Measurements from ENCODE around the gene SF3B5.
"Not testable (repeated sequence)": the region's sequence is repeated elsewhere in the genome, so short reads cannot be mapped to it uniquely, and the experiment has no call there.

The SF3B5 gene

DNA sequence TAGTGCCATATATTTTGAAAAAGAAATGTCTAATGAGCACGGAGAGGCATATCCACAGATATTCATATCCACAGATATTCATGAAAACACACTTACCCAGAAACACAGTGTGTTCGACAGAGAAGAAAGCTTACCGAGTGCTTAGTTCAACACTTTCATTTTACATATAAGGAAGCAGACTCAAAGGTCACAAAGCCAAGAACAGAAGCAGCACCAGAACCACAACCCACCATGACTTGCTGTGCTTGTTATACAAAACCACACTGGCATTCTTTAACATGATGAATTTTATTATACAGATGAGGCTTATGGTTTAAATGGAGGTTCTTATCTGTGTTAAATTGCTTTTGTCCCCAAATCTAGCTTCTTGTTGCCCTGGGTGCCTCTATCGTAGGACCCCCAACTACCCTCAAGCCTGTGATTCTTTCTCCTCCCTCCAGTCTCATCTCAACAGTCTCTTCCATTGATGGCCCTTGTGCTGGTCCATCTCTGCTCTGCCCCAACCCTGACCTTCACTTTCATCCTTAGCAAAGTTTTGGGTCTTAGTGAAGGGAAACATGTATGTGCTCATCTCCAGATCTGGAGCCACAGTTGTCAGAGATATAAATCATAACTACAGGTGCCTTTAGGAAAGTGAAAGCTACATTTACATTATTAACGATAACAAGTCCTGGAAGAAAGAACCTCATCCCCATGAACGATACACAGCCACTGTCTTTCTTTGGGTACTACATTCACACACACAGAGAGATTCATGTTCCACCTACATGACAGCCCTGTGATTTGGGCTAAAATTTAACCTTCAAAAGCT is 40.0 kb downstream of the SF3B5 start:
- H3K4me3 ChIP-seq (ENCODE audit: low read depth in 1 of 5, low read length in 5 of 5), result no peak overlapping the region

DNA sequence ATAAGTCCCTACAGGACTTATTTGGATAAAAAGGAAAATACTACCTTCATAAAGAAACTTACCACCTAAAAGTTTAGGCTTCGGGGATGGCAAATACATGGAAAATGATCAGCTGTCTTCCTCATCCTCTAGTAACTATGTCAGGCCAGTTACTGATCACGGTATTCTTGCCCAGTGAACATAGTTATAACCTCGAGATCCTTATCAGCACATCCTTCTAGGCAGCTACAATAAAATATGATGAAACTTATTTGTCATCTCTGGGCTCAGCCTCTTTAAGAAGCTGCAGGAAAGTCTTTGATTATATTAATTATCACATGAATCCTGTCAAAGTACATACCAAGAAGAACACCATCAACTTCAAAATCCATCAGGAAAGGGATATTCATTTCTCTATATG is 41.8 kb downstream of the SF3B5 start:
- Histone ChIP-seq H3K9ac (ENCODE audit: low read length in 5 of 5) (no peak overlapping the region), H3K36me3 (ENCODE audit: control insufficient read depth in 5 of 5, insufficient read depth in 5 of 5, low read length in 5 of 5) (no peaks in the 10 kb centered on the region), H3K27ac (ENCODE audit: low read depth, low read length) (no peak overlapping the region), H3K27me3 (ENCODE audit: control insufficient read depth in 5 of 5, insufficient read depth in 4 of 5, low read length in 5 of 5) (no peaks in the 10 kb centered on the region), H3K4me1 (ENCODE audit: control insufficient read depth in 5 of 5, insufficient read depth in 5 of 5, low read length in 5 of 5) (peaks cover 0 to 2% (median 0%) of the 10 kb centered on the region in 5 donors), H3K9me3 (ENCODE audit: control insufficient read depth in 5 of 5, low read length in 5 of 5) (no peaks in the 10 kb centered on the region), H3K4me3 (ENCODE audit: low read depth in 1 of 5, low read length in 5 of 5) (no peak overlapping the region)

More for the DNA sequence above, 40.0 kb downstream of the SF3B5 start:
- H3K36me3 ChIP-seq (ENCODE audit: control insufficient read depth in 5 of 5, insufficient read depth in 5 of 5, low read length in 5 of 5), result no peaks in the 10 kb centered on the region
- no peak overlapping the region for H3K27ac ChIP-seq (ENCODE audit: low read depth, low read length)
- no peaks in the 10 kb centered on the region for H3K9me3 ChIP-seq (ENCODE audit: control insufficient read depth in 5 of 5, low read length in 5 of 5)
- peaks cover 0 to 2% (median 0%) of the 10 kb centered on the region in 5 donors for H3K4me1 ChIP-seq (ENCODE audit: control insufficient read depth in 5 of 5, insufficient read depth in 5 of 5, low read length in 5 of 5)
- H3K9ac ChIP-seq (ENCODE audit: low read length in 5 of 5), result peak overlapping the region in 1 of 5 donors; percentile 35
- H3K27me3 ChIP-seq (ENCODE audit: control insufficient read depth in 5 of 5, insufficient read depth in 4 of 5, low read length in 5 of 5), result no peaks in the 10 kb centered on the region

DNA sequence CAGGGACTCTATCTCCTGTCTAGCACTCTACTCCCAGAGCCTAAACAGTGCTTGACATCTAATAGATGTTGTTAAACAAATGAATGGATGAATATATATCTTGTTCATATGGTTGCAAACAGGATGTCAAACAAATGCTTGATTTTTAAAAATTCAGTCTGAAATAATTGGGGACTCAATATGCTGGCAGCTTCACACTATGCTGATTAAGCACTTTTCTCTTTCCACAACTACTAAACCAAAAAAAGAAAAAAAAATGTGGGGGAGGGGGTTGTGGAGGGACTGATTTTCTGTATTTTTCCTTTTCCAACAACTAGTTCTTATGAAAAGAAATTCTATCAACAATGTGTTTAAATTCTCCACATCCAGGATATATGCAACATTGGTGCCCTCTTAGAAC is 42.9 kb downstream of the SF3B5 start:
- Histone ChIP-seq H3K9me3 (ENCODE audit: control insufficient read depth in 5 of 5, low read length in 5 of 5) (no peaks in the 10 kb centered on the region), H3K27ac (ENCODE audit: low read depth, low read length) (no peak overlapping the region), H3K4me1 (ENCODE audit: control insufficient read depth in 5 of 5, insufficient read depth in 5 of 5, low read length in 5 of 5) (peaks cover 0 to 2% (median 0%) of the 10 kb centered on the region in 5 donors), H3K9ac (ENCODE audit: low read length in 5 of 5) (no peak overlapping the region), H3K4me3 (ENCODE audit: low read depth in 1 of 5, low read length in 5 of 5) (no peak overlapping the region), H3K36me3 (ENCODE audit: control insufficient read depth in 5 of 5, insufficient read depth in 5 of 5, low read length in 5 of 5) (no peaks in the 10 kb centered on the region), H3K27me3 (ENCODE audit: control insufficient read depth in 5 of 5, insufficient read depth in 4 of 5, low read length in 5 of 5) (no peaks in the 10 kb centered on the region)

DNA sequence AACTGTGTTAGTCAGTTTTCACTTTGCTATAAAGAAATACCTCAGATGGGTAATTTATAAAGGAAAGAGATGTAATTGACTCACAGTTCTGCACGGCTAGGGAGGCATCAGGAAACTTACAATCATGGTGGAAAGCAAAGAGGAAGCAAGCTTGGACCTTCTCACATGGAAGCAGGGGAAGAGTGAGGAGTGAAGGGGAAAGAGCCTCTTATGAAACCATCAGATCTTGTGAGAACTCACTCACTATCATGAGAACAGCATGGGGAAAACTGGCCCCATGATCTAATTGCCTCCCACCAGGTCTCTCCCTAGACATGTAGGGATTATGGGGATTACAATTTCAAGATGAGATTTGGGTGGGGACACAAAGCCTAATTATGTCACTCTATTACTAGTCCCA is 46.0 kb downstream of the SF3B5 start:
- Histone ChIP-seq H3K27me3 (ENCODE audit: control insufficient read depth in 5 of 5, insufficient read depth in 4 of 5, low read length in 5 of 5) (no peaks in the 10 kb centered on the region), H3K36me3 (ENCODE audit: control insufficient read depth in 5 of 5, insufficient read depth in 5 of 5, low read length in 5 of 5) (no peaks in the 10 kb centered on the region), H3K9me3 (ENCODE audit: control insufficient read depth in 5 of 5, low read length in 5 of 5) (no peaks in the 10 kb centered on the region), H3K27ac (ENCODE audit: low read depth, low read length) (no peak overlapping the region), H3K4me1 (ENCODE audit: control insufficient read depth in 5 of 5, insufficient read depth in 5 of 5, low read length in 5 of 5) (no peaks in the 10 kb centered on the region), H3K4me3 (ENCODE audit: low read depth in 1 of 5, low read length in 5 of 5) (no peak overlapping the region), H3K9ac (ENCODE audit: low read length in 5 of 5) (no peak overlapping the region)

DNA sequence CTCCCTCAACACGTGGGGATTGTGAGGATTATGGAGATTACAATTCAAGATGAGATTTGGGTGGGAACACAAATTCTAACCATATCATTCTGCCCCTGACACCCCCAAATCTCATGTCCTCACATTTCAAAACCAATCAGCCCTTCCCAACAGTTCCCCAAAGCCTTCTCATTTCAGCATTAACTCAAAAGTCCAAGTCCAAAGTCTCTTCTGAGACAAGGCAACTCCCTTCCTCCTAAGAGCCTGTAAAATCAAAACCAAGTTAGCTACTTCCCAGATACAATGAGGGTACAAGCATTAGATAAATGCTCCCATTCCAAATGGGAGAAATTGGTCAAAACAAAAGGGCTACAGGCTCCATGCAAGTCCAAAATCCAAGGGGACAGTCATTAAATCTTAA is 47.7 kb downstream of the SF3B5 start:
- Histone ChIP-seq H3K27me3 (ENCODE audit: control insufficient read depth in 5 of 5, insufficient read depth in 4 of 5, low read length in 5 of 5) (no peaks in the 10 kb centered on the region), H3K36me3 (ENCODE audit: control insufficient read depth in 5 of 5, insufficient read depth in 5 of 5, low read length in 5 of 5) (no peaks in the 10 kb centered on the region), H3K27ac (ENCODE audit: low read depth, low read length) (no peak overlapping the region), H3K9ac (ENCODE audit: low read length in 5 of 5) (no peak overlapping the region), H3K9me3 (ENCODE audit: control insufficient read depth in 5 of 5, low read length in 5 of 5) (no peaks in the 10 kb centered on the region), H3K4me3 (ENCODE audit: low read depth in 1 of 5, low read length in 5 of 5) (no peak overlapping the region), H3K4me1 (ENCODE audit: control insufficient read depth in 5 of 5, insufficient read depth in 5 of 5, low read length in 5 of 5) (no peaks in the 10 kb centered on the region)

DNA sequence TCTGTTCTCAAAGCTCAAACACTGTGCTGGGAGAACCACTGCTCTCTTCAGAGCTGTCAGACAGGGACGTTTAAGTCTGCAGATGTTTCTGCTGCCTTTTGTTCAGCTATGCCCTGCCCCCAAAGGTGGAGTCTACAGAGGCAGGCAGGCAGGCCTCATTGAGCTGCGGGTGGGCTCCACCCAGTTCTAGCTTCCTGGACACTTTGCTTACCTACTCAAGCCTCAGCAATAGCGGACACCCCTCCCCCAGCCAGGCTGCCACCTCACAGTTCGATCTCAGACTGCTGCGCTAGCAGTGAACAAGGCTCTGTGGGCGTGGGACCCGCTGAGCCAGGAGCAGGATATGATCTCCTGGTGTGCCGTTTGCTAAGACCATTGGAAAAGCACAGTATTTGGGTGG is 48.7 kb downstream of the SF3B5 start:
- H3K36me3 ChIP-seq (ENCODE audit: control insufficient read depth in 5 of 5, insufficient read depth in 5 of 5, low read length in 5 of 5); H3K4me3 ChIP-seq (ENCODE audit: low read depth in 1 of 5, low read length in 5 of 5); H3K9me3 ChIP-seq (ENCODE audit: control insufficient read depth in 5 of 5, low read length in 5 of 5); H3K9ac ChIP-seq (ENCODE audit: low read length in 5 of 5); H3K27me3 ChIP-seq (ENCODE audit: control insufficient read depth in 5 of 5, insufficient read depth in 4 of 5, low read length in 5 of 5); H3K27ac ChIP-seq (ENCODE audit: low read depth, low read length); H3K4me1 ChIP-seq (ENCODE audit: control insufficient read depth in 5 of 5, insufficient read depth in 5 of 5, low read length in 5 of 5): not testable (repeated sequence)

- not testable (repeated sequence) for H3K27ac ChIP-seq (ENCODE audit: low read depth, low read length); H3K27me3 ChIP-seq (ENCODE audit: control insufficient read depth in 5 of 5, insufficient read depth in 4 of 5, low read length in 5 of 5); H3K4me1 ChIP-seq (ENCODE audit: control insufficient read depth in 5 of 5, insufficient read depth in 5 of 5, low read length in 5 of 5); H3K36me3 ChIP-seq (ENCODE audit: control insufficient read depth in 5 of 5, insufficient read depth in 5 of 5, low read length in 5 of 5); H3K9ac ChIP-seq (ENCODE audit: low read length in 5 of 5); H3K4me3 ChIP-seq (ENCODE audit: low read depth in 1 of 5, low read length in 5 of 5); H3K9me3 ChIP-seq (ENCODE audit: control insufficient read depth in 5 of 5, low read length in 5 of 5)
Observed at GRCh38 chr6:144044989-144045388, 50.4 kb downstream of the SF3B5 start.

All from subcutaneous abdominal adipose tissue (tissue), 5 donors.